Neural cell (in vitro differentiated cells): ENCODE results near the gene YIPF6. TPM values are rescaled to one million over a fixed set of nuclear protein-coding genes. Genes with fewer than 3 reads are reported as not detected.

Source experiments
- H2AFZ ChIP-seq: fragments of 200-600, 300-800 bp; sonication (generic), shearing (Covaris generic); 2 replicates; pipeline ENCODE4 v1.6.0; 2014; ENCODE audit warnings: low read depth, mild to moderate bottlenecking, antibody characterized with exemption, low read length, moderate library complexity
- H3F3A ChIP-seq: fragments of 200-600 bp; shearing (Covaris generic); 2 replicates; pipeline ENCODE4 v1.6.1; 2016; ENCODE audit warnings: mild to moderate bottlenecking, moderate library complexity, mixed read lengths, antibody characterized with exemption, low read length; ENCODE audit not compliant: insufficient read depth, poor library complexity, severe bottlenecking
- H3K27ac ChIP-seq: fragments of 200-600, 300-800 bp; sonication (generic), shearing (Covaris generic); 2 replicates; pipeline ENCODE4 v1.5.1; 2014; ENCODE audit warnings: mild to moderate bottlenecking, low read length, moderate library complexity
- H3K27me3 ChIP-seq: fragments of 300-800, 200-600 bp; sonication (generic), shearing (Covaris generic); 2 replicates; pipeline ENCODE4 v1.6.0; 2014; ENCODE audit warnings: mild to moderate bottlenecking, low read depth, low read length, moderate library complexity; ENCODE audit not compliant: insufficient read depth
- H3K36me3 ChIP-seq: fragments of 300-800, 200-600 bp; sonication (generic), shearing (Covaris generic); 2 replicates; pipeline ENCODE4 v1.5.1; 2014; ENCODE audit warnings: mild to moderate bottlenecking, antibody characterized with exemption, low read length, moderate library complexity; ENCODE audit not compliant: insufficient read depth
- H3K4me2 ChIP-seq: fragments of 300-800, 200-600 bp; sonication (generic), shearing (Covaris generic); 2 replicates; pipeline ENCODE4 v1.6.0; 2014; ENCODE audit warnings: mild to moderate bottlenecking, low read length
- H3K4me3 ChIP-seq: fragments of 300-800, 200-600 bp; sonication (generic), shearing (Covaris generic); 2 replicates; pipeline ENCODE4 v1.5.1; 2014; ENCODE audit warnings: mild to moderate bottlenecking, low read length, moderate library complexity
- H3K79me2 ChIP-seq: fragments of 200-600 bp; shearing (Covaris generic); replicated peaks from 2 replicates; pipeline ENCODE4 v1.6.0; 2014; ENCODE audit warnings: mild to moderate bottlenecking, low read length, moderate library complexity; ENCODE audit not compliant: insufficient read depth
- H3K9ac ChIP-seq: fragments of 300-800, 200-600 bp; sonication (generic), shearing (Covaris generic); 2 replicates; pipeline ENCODE4 v1.6.1; 2016; ENCODE audit warnings: mild to moderate bottlenecking, low read length, mixed read lengths
- H3K9me2 ChIP-seq: fragments of 200-600 bp; shearing (Covaris generic); 2 replicates; pipeline ENCODE4 v1.6.1; 2016; ENCODE audit warnings: mild to moderate bottlenecking, low read length, mixed read lengths; ENCODE audit not compliant: insufficient read depth
- H3K9me3 ChIP-seq: fragments of 200-600, 300-800 bp; sonication (generic), shearing (Covaris generic); 2 replicates; pipeline ENCODE4 v1.6.1; 2016; ENCODE audit warnings: mild to moderate bottlenecking, mixed run types, low read length, moderate library complexity, mixed read lengths
- H4K20me1 ChIP-seq: fragments of 200-600 bp; shearing (Covaris generic); 2 replicates; pipeline ENCODE4 v1.6.1; 2016; ENCODE audit warnings: mild to moderate bottlenecking, mixed run types; ENCODE audit not compliant: insufficient read depth
- EP300 ChIP-seq: fragments of 450-650 bp; conservative IDR thresholded peaks from 2 replicates; pipeline ENCODE4 v1.6.1; 2014; ENCODE audit warnings: antibody characterized with exemption, mild to moderate bottlenecking, moderate library complexity; ENCODE audit not compliant: poor library complexity, severe bottlenecking
- EZH2 ChIP-seq: fragments of 200-600, 300-800 bp; shearing (Covaris generic), sonication (generic); IDR thresholded peaks from 2 replicates; pipeline ENCODE4 v1.6.1; 2014; ENCODE audit warnings: antibody characterized with exemption, low read length, borderline replicate concordance, mild to moderate bottlenecking; ENCODE audit not compliant: insufficient read depth, poor library complexity, severe bottlenecking
- MXI1 ChIP-seq: fragments of 450-650 bp; conservative IDR thresholded peaks from 2 replicates; pipeline ENCODE4 v1.6.1; 2014; ENCODE audit warnings: antibody characterized with exemption, mild to moderate bottlenecking; ENCODE audit not compliant: poor library complexity, severe bottlenecking
- POLR2AphosphoS5 ChIP-seq: IDR thresholded peaks from 2 replicates; pipeline ENCODE4 v1.6.1; 2012
- RAD21 ChIP-seq: fragments of 450-650 bp; conservative IDR thresholded peaks from 2 replicates; pipeline ENCODE4 v1.6.1; 2014; ENCODE audit warnings: antibody characterized with exemption, mild to moderate bottlenecking, moderate library complexity
- SMC3 ChIP-seq: fragments of 450-650 bp; conservative IDR thresholded peaks from 2 replicates; pipeline ENCODE4 v1.6.1; 2014; ENCODE audit warnings: antibody characterized with exemption, mild to moderate bottlenecking, moderate library complexity; ENCODE audit not compliant: poor library complexity
- TAF1 ChIP-seq: IDR thresholded peaks from 2 replicates; pipeline ENCODE4 v1.6.1; 2012; ENCODE audit warnings: low read depth
- polyA plus RNA-seq: library from polyadenylated mRNA; depleted of rRNA; stranded (reverse); fragments of >200 nt; gene quantifications from 2 replicates; pipeline ENCODE4 v1.2.3, GENCODE V29; 2014
- TF ChIP-seq, protein P1 (sequence below): fragments of 450-650 bp; IDR thresholded peaks from 2 replicates; pipeline ENCODE4 v1.5.1; 2014; ENCODE audit warnings: antibody characterized with exemption, mild to moderate bottlenecking, moderate library complexity; ENCODE audit not compliant: poor library complexity, severe bottlenecking
- TF ChIP-seq, protein P2 (sequence below): IDR thresholded peaks from 2 replicates; pipeline ENCODE4 v1.6.1; 2012; ENCODE audit warnings: borderline replicate concordance

YIPF6 gene
- polyA plus RNA-seq, 1 donor from 2014 or later: 28.5 TPM

DNA sequence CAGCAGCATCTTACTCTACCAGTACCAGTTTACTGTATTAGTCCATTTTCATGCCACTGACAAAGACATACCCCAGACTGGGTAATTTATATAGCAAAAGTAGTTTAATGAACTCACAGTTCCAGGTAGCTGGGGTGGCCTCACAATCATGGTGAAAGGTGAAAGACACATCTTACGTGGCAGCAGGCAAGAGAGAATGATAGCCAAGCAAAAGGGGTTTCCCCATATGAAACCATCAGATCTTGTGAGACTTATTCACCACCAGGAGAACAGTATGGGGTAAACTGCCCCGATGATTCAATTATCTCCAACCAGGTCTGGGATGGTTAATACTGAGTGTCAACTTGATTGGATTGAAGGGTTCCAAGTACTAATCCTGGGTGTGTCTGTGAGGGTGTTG lies 69.3 kb downstream of the YIPF6 start:
- Histone ChIP-seq H3K27ac (no peak overlapping the region), H2AFZ (no peak overlapping the region), H3K9me3 (no peaks in the 10 kb centered on the region), H3K27me3 (no peaks in the 10 kb centered on the region), H3K9me2 (no peaks in the 10 kb centered on the region), H3K4me3 (no peak overlapping the region), H3K9ac (no peak overlapping the region), H3K79me2 (no peaks in the 10 kb centered on the region), H3K36me3 (no peaks in the 10 kb centered on the region), H3K4me2 (no peak overlapping the region), H3F3A (no peaks in the 10 kb centered on the region), H4K20me1 (no peaks in the 10 kb centered on the region)
- no peak for TF ChIP-seq MXI1

DNA sequence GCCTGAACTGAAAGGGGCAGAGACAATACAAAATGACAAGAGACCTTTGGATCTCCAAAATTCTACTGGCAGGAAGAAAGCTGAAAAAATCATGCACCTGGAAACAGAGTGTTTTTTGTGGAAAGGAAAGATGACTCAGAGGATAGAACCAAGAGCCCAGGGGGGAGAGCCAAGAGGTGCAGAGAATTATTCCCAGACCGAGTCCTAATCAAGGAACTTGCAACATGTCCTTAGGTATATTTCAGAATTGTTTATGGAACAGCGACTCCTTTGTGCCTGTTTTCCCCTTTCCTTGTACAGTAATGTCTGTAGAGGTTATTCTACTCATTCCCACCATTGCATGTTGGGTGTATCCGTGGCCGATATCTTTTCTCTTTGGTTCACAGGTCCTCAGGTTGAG lies 71.7 kb downstream of the YIPF6 start:
- H3K36me3 ChIP-seq: no peaks in the 10 kb centered on the region
- no peaks in the 10 kb centered on the region for H3F3A ChIP-seq
- H3K79me2 ChIP-seq: no peaks in the 10 kb centered on the region
- no peak overlapping the region for H3K27ac ChIP-seq
- H3K27me3 ChIP-seq: no peaks in the 10 kb centered on the region
- no peaks in the 10 kb centered on the region for H3K9me3 ChIP-seq
- H3K4me3 ChIP-seq: no peak overlapping the region
- H3K9ac ChIP-seq: no peak overlapping the region
- TF ChIP-seq EZH2 (no peak), EP300 (no peak), MXI1 (no peak), TAF1 (no peak), RAD21 (no peak), SMC3 (no peak), POLR2AphosphoS5 (no peak)
- TF ChIP-seq, protein P1, sequence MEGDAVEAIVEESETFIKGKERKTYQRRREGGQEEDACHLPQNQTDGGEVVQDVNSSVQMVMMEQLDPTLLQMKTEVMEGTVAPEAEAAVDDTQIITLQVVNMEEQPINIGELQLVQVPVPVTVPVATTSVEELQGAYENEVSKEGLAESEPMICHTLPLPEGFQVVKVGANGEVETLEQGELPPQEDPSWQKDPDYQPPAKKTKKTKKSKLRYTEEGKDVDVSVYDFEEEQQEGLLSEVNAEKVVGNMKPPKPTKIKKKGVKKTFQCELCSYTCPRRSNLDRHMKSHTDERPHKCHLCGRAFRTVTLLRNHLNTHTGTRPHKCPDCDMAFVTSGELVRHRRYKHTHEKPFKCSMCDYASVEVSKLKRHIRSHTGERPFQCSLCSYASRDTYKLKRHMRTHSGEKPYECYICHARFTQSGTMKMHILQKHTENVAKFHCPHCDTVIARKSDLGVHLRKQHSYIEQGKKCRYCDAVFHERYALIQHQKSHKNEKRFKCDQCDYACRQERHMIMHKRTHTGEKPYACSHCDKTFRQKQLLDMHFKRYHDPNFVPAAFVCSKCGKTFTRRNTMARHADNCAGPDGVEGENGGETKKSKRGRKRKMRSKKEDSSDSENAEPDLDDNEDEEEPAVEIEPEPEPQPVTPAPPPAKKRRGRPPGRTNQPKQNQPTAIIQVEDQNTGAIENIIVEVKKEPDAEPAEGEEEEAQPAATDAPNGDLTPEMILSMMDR: no peak
- H3K9me2 ChIP-seq: no peaks in the 10 kb centered on the region
- H2AFZ ChIP-seq: no peak overlapping the region
- H4K20me1 ChIP-seq: no peaks in the 10 kb centered on the region
- no peak overlapping the region for H3K4me2 ChIP-seq

DNA sequence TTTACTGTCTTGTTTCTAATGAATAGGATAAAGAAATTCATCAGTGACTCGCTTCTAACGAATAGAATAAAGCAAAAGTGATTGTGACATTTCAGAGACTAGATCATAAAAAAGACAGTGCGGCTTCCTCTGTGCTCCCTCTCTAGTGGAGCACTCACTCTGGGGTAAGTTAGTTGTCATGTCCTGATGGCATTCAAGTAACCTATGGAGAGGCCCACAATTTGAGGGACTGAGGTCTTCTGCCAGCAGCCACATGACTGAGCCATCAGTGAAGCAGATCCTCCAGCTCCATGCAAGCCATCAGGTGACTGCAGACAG lies 72.4 kb downstream of the YIPF6 start:
- no peaks in the 10 kb centered on the region for H3K36me3 ChIP-seq

More for the DNA sequence above, 72.4 kb downstream of the YIPF6 start:
- TF ChIP-seq MXI1: no peak
- TF ChIP-seq, protein P2, sequence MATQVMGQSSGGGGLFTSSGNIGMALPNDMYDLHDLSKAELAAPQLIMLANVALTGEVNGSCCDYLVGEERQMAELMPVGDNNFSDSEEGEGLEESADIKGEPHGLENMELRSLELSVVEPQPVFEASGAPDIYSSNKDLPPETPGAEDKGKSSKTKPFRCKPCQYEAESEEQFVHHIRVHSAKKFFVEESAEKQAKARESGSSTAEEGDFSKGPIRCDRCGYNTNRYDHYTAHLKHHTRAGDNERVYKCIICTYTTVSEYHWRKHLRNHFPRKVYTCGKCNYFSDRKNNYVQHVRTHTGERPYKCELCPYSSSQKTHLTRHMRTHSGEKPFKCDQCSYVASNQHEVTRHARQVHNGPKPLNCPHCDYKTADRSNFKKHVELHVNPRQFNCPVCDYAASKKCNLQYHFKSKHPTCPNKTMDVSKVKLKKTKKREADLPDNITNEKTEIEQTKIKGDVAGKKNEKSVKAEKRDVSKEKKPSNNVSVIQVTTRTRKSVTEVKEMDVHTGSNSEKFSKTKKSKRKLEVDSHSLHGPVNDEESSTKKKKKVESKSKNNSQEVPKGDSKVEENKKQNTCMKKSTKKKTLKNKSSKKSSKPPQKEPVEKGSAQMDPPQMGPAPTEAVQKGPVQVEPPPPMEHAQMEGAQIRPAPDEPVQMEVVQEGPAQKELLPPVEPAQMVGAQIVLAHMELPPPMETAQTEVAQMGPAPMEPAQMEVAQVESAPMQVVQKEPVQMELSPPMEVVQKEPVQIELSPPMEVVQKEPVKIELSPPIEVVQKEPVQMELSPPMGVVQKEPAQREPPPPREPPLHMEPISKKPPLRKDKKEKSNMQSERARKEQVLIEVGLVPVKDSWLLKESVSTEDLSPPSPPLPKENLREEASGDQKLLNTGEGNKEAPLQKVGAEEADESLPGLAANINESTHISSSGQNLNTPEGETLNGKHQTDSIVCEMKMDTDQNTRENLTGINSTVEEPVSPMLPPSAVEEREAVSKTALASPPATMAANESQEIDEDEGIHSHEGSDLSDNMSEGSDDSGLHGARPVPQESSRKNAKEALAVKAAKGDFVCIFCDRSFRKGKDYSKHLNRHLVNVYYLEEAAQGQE: no peak
- no peak for TF ChIP-seq EZH2
- no peak for TF ChIP-seq RAD21
- TF ChIP-seq TAF1: no peak
- no peak for TF ChIP-seq SMC3
- TF ChIP-seq, protein P1: no peak
- TF ChIP-seq EP300: no peak
- TF ChIP-seq POLR2AphosphoS5: no peak
- Histone ChIP-seq H3K9me3 (no peaks in the 10 kb centered on the region), H3K27ac (no peak overlapping the region), H3K27me3 (no peaks in the 10 kb centered on the region), H4K20me1 (no peaks in the 10 kb centered on the region), H3K4me3 (no peak overlapping the region), H3K4me2 (no peak overlapping the region), H3K79me2 (no peaks in the 10 kb centered on the region), H3F3A (no peaks in the 10 kb centered on the region), H3K9ac (no peak overlapping the region), H2AFZ (no peak overlapping the region), H3K9me2 (no peaks in the 10 kb centered on the region)
